GM10266 (cell line): ENCODE measurements around the gene ACAD8.

Source experiments
- DNase-seq: peaks from one replicate; pipeline ENCODE4 v3.0.0; 2012; ENCODE audit errors: extremely low spot score
- CTCF ChIP-seq: IDR thresholded peaks from 2 replicates; pipeline ENCODE4 v1.5.1; 2012; ENCODE audit warnings: mild to moderate bottlenecking, low read depth; ENCODE audit not compliant: control insufficient read depth, insufficient read depth; ENCODE audit errors: missing control alignments

Gene ACAD8

GRCh38 chr11:134231958-134232659 lies 21.3 kb upstream of the ACAD8 start:
- TF ChIP-seq CTCF: no peak
- no peak for DNase-seq

GRCh38 chr11:134233729-134234179 lies 19.6 kb upstream of the ACAD8 start:
- TF ChIP-seq CTCF: no peak
- DNase-seq: no peak

GRCh38 chr11:134235399-134235798 lies 18.0 kb upstream of the ACAD8 start:
- TF ChIP-seq CTCF: no peak
- no peak for DNase-seq

- TF ChIP-seq CTCF: no peak
- DNase-seq: no peak
These were observed 16.4 kb upstream of the ACAD8 start for GRCh38 chr11:134236834-134237556.

- DNase-seq: no peak
- TF ChIP-seq CTCF: no peak
These were observed 15.8 kb upstream of the ACAD8 start for GRCh38 chr11:134237557-134237922.

- TF ChIP-seq CTCF: no peak
- DNase-seq: no peak
These were observed 14.4 kb upstream of the ACAD8 start for GRCh38 chr11:134238956-134239355.

GRCh38 chr11:134240592-134240991 lies 12.8 kb upstream of the ACAD8 start:
- DNase-seq: no peak
- TF ChIP-seq CTCF: no peak
